Measurements from ENCODE around the gene GRIA1.

Gene GRIA1

DNA sequence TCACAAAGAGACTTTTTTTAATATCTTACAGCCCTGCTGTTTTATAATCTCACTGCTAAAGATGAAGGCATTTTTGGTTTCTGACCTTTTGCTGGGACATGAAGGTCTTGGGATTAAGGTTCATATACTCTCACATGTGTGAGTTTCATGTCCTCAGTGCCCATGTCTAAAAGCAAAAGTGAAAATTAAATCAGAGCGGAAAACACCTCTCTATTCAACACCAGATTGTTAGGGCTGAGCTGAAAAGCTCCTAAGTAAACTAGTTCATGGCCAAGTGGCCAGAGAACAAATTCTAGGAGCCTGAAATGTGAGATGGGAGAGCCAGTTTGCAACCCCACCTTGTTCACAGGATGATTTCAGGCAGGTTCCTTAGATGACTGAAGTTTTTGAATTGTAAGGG lies 110.9 kb downstream of the GRIA1 start:
- in situ Hi-C loops (cut with MboI; ENCODE audit: low sequenced_read_pairs) = no loop called here

DNA sequence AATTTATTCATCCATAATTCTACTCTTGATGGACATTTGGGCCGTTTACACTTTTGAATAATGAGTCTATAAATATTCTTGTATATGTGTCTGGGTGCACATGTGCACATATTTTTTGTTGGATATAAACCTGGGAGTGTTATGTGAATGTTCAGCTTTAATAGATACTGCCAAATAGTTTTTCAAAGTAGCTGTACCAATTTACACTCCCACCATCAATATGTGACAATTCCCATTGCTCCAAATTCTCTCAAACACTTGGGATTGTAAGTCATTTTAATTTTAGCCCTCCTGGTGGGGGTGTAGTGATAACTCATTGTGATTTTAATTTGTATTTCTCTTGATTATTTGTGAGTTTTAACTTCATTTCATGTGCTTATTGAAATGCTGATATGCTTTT lies 114.9 kb downstream of the GRIA1 start:
- in situ Hi-C loops (cut with MboI; ENCODE audit: low sequenced_read_pairs) = no loop called here

DNA sequence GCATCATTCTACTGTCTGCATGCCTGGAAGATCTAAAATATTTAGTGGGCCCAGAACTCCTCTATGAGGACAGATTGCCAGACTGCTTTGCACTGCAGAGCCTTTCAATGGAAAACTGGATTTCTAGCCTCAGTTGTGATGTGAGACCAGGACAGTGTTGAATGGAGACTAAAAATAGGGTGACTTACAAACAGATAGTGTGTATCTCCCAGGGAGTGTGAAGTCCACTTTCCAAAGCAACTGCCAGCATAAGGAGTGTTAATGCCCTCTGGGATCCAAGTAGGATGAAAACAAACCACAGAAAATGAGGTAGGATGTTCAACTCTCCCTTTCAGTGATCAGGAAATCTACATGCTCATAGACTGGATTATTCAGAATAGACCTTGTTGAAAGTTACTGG lies 119.5 kb downstream of the GRIA1 start:
- in situ Hi-C loops (cut with MboI; ENCODE audit: low sequenced_read_pairs) = no loop called here

DNA sequence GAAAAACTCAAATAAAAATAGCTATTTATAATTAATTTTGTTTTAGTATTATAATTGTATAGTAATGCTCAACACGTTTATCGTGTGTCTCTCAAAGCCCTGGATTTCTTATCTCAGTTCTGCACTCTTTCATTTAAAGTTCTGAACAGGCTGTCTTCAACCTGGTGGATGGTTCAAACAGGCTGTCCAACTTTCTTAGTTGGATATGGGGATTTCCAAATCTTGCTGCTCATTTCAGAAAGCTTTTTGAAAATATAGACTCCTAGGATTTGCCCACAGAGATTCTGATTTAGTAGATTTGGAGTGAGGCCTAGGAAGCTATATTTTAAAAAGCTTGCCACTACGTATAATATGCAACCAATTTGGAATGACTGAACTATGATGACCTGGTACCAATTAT lies 120.3 kb downstream of the GRIA1 start:
- in situ Hi-C loops (cut with MboI; ENCODE audit: low sequenced_read_pairs) = no loop called here

DNA sequence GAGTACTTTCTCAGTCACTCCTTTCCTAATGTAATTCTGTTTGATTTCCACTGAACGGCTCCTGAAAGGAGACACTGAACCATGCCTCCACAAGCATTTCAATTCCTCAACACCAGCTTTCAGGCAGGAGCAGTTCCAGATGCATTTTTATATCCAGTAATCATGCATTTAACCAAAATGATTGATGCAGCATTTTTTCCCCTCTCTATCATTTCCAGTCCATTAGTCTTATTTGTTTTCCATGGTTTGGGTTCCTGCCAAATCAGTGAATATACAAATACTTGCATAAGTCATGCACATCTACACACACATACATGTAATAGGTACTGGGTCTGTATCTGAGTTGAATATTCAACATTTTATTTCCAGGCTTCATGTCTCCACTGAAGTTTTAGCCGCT lies 122.7 kb downstream of the GRIA1 start:
- in situ Hi-C loops (cut with MboI; ENCODE audit: low sequenced_read_pairs) = no loop called here

DNA sequence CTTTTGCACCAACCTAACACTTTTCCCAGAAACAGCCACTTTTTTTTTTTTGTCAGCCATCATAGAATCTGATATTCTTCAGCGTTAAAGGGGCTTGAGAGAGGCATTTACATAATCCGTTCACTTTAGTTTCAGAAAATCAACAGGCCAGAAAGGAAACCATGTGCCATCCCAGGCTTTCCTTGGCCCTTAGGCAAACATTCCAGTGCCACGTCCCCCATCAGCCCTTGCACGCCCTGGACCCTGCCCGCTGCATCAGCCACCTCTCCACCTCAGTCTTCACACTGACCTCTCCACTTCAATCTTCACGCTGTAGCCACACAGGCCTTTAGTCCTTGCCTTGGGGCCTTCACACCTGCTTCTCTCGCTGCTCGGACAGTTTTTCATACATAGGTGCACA lies 123.2 kb downstream of the GRIA1 start:
- in situ Hi-C loops (cut with MboI; ENCODE audit: low sequenced_read_pairs) = no loop called here

DNA sequence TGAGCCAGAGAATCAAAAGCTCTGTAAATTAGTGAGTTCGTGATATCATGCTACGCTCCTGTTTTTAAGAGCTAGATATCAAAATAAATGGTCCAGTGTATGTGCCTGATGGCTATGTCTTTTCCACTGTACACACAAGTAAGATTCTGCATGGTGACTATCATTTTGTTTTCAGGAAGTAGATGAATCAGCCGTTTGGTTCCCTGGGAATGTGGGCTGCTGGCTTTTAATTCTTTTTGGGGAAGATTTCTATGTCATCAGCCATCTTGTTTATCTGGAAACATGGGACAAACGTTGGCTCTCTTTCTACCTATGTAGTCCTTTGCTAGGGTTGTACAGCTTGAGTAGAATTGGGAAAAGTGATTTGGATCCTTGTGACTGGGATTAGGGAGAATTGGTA lies 126.7 kb downstream of the GRIA1 start:
- in situ Hi-C loops (cut with MboI; ENCODE audit: low sequenced_read_pairs) = no loop called here

DNA sequence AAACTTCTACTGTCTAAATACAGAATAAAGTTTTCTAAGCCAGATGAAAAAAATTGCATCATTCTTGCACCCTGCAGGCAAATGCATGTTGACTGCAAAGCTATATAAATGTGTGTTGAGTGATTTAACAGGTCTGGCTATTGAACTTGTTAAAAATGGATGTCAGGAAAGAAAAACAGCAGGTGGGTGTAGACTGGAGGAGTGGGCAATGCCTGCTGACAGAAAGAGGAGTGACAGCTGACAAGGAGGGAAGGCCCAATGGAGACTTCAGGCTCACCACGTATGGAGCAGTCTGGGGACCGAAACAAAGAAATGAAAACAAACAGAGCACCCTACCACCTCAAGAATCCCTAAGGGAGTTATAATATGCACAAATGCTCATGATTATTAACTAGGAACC lies 127.8 kb downstream of the GRIA1 start:
- in situ Hi-C loops (cut with MboI; ENCODE audit: low sequenced_read_pairs) = no loop called here

DNA sequence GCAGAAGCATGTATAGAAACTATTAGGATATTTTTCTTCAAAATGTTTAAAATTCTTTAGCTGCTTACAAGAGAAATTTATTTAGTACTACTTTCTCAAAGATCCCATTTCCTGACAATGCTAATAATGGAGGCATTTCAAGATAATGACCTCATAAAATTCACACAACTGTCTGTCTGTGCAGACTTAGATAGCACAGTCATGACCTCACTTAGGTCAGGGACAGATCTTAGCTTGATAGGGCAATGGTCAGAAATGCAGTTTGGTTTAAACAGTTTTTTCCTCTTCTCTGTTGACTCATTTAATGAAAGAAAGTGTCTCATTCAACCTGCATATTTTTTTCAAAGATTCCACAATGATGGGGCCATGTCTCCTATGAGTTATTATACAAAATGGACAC lies 128.4 kb downstream of the GRIA1 start:
- in situ Hi-C loops (cut with MboI; ENCODE audit: low sequenced_read_pairs) = no loop called here

DNA sequence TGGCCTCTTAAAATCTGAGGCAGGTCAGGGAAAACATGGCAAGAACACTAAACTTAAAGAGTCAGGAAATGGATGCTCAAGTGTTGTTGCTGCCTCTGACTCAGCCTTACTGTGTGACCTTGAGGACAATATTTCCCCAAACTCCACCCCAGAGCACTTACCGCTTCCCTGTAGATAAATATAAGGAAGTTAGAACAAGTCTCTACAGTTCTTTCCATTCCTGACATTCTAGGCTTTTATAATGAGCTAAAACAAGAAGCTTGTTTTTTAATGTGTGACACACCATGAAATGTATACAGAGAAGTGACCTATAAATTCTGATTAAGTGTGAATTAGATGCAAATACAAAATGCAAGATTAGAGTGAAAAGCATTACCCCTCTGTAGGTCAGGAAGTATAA lies 129.3 kb downstream of the GRIA1 start:
- in situ Hi-C loops (cut with MboI; ENCODE audit: low sequenced_read_pairs) = no loop called here

DNA sequence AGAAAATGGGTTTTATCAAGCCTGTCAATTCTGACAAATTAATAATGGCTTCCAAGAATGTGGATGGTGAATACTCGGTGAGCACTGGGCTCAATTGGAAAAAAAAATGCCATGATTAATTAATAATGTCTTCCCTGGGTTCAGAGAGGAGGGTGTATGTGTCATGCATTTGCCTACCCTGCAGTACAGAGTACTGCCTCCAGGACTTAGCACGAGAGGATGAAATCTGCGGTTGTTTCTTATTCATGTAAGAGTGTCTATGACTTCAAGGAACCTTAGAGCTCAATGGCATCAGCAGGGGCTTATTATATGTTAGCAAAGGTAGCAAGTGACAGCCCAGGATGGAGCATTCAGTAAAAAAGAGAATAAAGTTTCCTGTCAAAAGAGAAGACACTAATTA lies 132.7 kb downstream of the GRIA1 start:
- in situ Hi-C loops (cut with MboI; ENCODE audit: low sequenced_read_pairs) = no loop called here

DNA sequence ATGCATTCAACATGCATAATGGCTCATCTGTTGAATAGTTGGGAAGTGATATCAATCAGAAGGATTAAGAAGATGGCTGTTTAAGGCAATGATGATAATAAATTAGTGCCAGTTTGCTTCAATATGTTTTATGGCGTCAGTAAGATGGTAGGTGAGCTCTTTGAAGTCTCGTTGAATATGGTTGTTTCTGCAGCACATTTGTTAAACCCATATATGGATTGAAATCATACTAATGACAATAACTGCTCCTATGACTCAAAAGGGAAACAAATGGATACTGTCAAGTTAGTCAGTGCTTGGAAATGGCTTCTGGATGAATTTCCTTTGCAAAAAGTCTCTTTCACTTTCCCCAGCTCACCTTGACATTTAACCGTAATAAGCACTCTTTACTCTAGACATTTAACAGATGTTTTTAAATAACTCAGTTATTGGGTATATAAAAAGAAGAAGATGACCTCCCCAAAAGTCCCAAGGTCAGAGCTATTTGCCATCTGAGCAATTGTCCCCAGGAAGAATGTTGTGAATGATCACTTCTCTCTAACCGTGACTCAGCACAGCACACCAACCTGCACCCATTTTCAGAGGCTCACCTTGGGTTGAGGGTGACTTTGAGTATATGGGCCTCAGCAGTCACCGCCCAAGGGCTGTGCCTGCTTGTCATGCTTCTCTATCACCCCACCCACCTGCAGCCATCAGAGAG lies 133.4 kb downstream of the GRIA1 start:
- in situ Hi-C loops (cut with MboI; ENCODE audit: low sequenced_read_pairs) = no loop called here

DNA sequence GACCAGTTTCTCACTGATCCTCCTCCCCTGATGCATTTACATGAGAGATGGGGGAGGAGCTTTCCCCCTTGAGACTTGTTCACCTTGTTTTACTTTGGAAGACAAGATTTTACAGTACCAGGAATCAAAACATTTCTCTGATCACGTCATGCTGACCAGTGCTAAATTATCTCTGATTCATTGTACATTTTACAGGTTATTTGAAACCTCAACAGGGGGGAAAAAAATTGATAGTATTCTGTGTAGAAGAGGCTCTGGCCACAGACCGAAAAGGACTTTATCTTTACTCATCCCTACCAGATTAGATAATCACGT lies 133.9 kb downstream of the GRIA1 start:
- in situ Hi-C loops (cut with MboI; ENCODE audit: low sequenced_read_pairs) = no loop called here

DNA sequence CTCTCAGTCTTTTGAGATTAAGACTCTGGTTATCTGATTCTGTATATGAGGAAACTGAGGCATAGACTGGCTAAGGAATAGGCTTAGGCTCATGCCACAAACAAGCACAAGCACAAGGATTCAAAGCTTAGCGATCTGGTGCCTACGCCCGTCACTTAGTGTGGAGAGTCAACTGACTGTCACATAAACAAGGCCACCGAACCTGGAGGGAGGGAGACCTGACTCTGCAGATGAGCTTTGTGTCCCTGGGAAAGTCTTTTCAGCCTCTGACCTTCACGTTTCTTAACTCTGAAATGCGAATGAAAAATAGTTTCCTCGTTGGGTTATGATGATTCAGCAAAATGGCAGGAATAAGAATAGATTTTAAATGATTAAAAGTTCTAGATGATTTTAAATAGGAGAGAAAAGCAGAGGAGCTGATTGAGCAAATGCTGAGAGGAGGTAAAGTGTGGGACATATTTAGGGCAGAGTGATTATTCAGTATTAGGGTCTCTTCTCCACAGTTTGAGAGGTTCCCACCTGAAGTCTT lies 135.4 kb downstream of the GRIA1 start:
- in situ Hi-C loops (cut with MboI; ENCODE audit: low sequenced_read_pairs) = no loop called here

DNA sequence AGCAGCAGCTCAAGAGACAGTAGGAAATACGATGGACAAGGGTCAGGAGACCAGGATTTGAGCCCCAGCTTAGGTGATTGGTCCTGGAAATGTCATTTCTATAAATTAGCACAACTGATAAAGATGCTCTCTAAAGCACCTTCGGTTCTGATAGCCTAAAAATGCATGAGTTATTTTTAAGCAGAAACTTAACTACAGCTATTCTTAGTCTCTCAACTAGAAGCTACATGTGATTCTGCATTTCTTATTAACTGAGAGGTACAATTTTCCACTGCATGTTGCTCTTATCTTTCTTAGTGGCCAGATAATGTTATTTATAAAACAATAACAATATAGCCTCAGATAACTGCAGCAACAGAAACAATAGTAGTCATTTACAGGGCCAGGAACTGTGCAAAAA lies 136.4 kb downstream of the GRIA1 start:
- in situ Hi-C loops (cut with MboI; ENCODE audit: low sequenced_read_pairs) = no loop called here

DNA sequence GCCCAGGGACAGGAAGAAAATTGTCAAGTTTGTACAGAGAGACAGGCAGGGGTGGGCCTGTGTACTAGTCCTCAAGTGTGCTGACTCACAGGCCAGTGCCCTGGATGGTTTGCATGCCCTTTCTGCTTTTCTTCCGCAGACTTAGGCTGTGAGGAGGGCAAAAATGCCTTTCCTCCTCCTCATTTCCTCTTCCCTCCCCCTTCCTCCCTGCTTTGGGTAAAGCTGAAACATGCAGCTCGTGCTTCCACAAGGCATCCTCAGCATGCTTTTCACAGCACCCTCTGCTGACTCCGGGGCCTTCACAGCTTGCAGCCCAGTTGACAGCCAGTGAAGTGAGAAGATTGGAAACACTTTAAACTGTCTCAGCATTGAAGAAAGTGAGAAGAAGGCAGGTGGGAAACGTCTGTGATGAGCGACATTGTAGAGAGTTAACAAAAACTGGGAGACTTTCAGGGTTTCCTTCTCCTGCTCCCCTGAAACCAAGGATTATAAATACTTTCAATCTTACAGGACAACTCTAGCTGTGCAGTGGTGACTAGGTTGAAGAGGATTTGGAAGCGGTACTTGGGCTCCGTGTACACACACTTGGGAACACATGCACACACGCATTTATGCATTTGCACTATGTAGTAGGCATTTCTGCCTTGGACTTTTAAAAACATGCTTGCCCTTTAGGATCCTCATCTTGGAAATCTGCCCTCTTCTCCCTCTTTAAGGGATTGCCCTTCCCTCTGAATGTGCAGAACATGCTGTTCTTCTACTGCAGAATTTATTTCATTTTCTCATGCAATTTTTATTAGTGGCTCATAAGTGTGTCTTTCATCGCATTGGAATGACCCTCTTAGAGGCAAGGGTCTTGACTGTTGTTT lies 138.8 kb downstream of the GRIA1 start:
- in situ Hi-C loops (cut with MboI; ENCODE audit: low sequenced_read_pairs) = no loop called here

DNA sequence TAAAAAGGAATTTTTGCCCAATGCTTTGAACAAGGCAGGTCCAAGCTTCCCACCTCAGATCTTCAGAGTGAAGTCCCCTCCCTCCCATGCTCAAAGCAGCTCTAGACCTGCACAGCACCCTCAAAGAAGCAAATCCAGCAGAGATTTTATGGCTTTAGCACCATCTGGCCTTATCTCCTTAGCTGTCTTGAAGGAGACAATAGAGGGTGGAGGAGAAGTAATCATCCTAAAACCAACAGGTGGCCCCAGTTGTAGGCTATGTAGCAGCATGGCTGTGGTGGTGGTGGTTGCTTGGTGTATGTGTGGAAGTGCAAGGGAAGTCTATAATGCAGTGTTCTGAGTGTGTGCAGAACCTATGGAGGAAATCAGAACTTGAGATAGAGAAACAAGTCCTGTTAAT lies 140.1 kb downstream of the GRIA1 start:
- in situ Hi-C loops (cut with MboI; ENCODE audit: low sequenced_read_pairs) = no loop called here

DNA sequence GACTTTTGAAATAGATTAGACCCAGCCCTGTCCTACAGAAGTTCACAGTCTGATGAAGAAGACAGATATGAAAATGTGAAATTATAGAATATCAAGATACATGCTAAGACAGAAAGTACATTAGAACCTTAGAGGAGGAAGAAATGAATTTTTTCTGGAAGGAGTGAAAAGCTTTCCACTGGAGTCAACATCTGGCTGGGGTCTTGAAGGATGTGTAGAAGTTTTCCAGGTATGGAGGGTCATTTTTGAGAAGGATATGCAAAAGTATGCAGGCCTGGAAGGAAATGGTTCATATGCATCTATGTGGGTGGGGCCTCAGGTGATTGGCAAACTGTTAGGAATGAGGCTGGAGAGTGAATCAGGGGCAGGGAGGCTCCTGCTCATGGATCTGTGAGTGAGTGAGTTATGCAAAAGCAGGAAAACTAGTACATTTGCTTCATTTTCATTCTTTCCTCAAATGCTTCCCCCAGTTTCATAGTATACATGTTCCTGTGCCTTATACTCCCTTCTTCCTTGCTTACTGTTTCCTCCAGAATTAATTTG lies 142.3 kb downstream of the GRIA1 start:
- in situ Hi-C loops (cut with MboI; ENCODE audit: low sequenced_read_pairs) = no loop called here

DNA sequence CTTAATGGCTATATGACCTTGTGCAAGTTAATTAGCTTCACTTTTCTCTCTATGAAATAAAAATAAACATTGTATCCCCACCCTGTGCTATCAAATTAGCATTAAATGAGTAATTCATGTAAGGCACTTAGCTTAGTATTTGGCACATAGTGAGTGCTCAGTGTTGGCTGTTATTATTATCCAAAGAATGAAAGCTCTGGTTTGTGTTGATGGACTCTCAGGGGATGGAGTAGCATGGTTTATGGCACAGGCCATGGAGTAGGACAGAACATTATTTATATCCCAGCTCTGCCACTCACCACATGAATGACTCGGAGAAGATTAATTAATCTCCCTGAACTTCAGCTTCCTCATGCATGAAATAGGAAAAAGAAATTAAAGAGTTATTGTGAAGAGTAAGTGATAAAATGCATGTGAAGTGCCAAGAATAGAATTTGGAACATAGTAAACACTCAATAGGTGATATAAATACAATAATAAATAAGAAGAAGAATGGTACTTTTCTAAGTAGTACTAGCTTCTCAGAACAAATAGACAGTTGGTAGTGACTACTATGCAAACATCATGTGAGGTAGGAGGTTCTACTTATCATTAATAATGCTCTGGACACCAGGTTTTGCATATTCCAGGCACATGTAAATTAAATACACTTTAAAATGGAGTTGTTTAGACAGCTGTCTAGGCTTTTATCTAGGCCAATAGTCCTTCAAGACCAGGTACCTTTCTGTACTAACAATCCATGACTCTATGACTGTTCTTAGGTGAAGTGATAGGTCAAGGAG lies 146.4 kb downstream of the GRIA1 start:
- in situ Hi-C loops (cut with MboI; ENCODE audit: low sequenced_read_pairs) = no loop called here

DNA sequence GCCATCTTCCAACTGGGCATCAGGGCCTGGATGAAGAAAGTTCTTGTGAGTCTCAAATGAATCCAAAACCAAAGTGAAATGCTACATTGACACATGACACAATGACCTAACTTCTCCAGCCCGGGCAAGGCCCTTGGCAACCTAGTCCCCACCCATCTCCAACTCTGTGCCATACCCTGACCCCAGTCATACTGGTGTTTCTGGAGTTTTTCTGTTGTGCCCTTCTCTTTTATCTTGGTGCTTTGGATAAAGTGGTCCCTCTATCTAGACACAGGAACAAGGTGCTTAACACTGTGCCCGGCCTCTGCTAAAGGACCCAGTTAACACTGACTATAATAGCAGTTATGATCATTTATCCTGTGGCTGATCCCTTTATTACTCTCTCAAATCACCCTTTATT lies 149.8 kb downstream of the GRIA1 start:
- in situ Hi-C loops (cut with MboI; ENCODE audit: low sequenced_read_pairs) = no loop called here

DNA sequence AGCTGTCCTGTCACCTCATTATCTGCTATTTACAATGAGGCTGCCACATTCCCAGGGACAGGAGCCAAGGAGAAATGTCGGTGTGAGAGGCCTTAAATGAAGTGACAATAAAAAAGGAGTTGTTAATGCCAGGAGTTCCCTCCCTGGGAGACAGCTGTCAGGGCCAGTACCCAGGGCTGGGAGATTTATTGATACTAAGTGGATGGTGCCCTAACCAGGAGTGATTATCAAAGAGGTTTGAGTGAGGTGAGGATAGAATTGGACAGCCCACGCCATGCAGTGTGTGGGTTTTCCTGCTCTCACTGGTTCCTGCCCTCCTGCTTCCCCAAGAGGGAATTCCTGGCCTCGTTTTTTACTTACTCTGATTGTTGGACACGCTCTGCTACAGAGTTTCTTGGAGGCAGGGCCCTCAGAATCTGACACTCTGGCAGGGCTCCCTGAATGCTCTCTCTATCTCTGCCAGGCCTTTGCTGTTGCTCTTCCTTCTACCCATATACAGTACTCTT lies 150.8 kb downstream of the GRIA1 start:
- in situ Hi-C loops (cut with MboI; ENCODE audit: low sequenced_read_pairs) = no loop called here
